Lower leg skin (tissue), 3 donors: Measurements from ENCODE around the gene LRRC75B.

Source experiments
- POLR2A ChIP-seq, 2 donors: fragments of 450-650 bp; IDR thresholded peaks; one replicate each; pipeline ENCODE4 v1.6.1; 2016 to 2017; ENCODE audit warnings: antibody characterized with exemption in 2 of 2, mild to moderate bottlenecking in 1 of 2, moderate library complexity in 1 of 2
- TF ChIP-seq, protein P1 (sequence below), 3 donors: fragments of 450-650 bp; IDR thresholded peaks; one replicate each; pipeline ENCODE4 v1.5.1; 2016; ENCODE audit warnings: antibody characterized with exemption in 3 of 3, mild to moderate bottlenecking in 3 of 3, moderate library complexity in 2 of 3

- TF ChIP-seq, protein P1, sequence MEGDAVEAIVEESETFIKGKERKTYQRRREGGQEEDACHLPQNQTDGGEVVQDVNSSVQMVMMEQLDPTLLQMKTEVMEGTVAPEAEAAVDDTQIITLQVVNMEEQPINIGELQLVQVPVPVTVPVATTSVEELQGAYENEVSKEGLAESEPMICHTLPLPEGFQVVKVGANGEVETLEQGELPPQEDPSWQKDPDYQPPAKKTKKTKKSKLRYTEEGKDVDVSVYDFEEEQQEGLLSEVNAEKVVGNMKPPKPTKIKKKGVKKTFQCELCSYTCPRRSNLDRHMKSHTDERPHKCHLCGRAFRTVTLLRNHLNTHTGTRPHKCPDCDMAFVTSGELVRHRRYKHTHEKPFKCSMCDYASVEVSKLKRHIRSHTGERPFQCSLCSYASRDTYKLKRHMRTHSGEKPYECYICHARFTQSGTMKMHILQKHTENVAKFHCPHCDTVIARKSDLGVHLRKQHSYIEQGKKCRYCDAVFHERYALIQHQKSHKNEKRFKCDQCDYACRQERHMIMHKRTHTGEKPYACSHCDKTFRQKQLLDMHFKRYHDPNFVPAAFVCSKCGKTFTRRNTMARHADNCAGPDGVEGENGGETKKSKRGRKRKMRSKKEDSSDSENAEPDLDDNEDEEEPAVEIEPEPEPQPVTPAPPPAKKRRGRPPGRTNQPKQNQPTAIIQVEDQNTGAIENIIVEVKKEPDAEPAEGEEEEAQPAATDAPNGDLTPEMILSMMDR (IDR thresholded peaks at IDR 0.05) = no peak
- no peak for TF ChIP-seq POLR2A (IDR thresholded peaks at IDR 0.05)
These were observed 619 bp downstream of the LRRC75B start for GRCh38 chr22:24592058-24592850.
